Naive B cell (primary cell): ENCODE results near the gene BST1. TPM values are rescaled to one million over a fixed set of nuclear protein-coding genes. Genes with fewer than 3 reads are reported as not detected.

Experiments used
- ATAC-seq, 2 donors: fragments of 150-1000 bp; cut with Tn5 transposase; 2 replicates each; pipeline ENCODE4 v1.10.0; 2021; ENCODE audit warnings: low read depth in 2 of 2, mild to moderate bottlenecking in 2 of 2, moderate library complexity in 2 of 2
- DNase-seq: peaks from one replicate; pipeline ENCODE4 v3.0.0; 2022
- H3K27ac Mint-ChIP-seq, 6 donors: one replicate each; pipeline ENCODE4 v1.8.0; 2020 to 2022; ENCODE audit warnings: mild to moderate bottlenecking in 6 of 6, mixed read lengths in 6 of 6, moderate library complexity in 5 of 6, inconsistent platforms in 2 of 6
- H3K27me3 Mint-ChIP-seq, 3 donors: one replicate each; pipeline ENCODE4 v1.8.0; 2021 to 2022; ENCODE audit warnings: mixed read lengths in 3 of 3, mild to moderate bottlenecking in 1 of 3
- H3K36me3 Mint-ChIP-seq, 2 donors: one replicate each; pipeline ENCODE4 v1.8.0; 2020 to 2022; ENCODE audit warnings: mixed read lengths in 2 of 2, inconsistent platforms in 1 of 2, mild to moderate bottlenecking in 1 of 2
- H3K4me1 Mint-ChIP-seq, 3 donors: one replicate each; pipeline ENCODE4 v1.8.0; 2020 to 2022; ENCODE audit warnings: mixed read lengths in 3 of 3, inconsistent platforms in 1 of 3, mild to moderate bottlenecking in 1 of 3, moderate library complexity in 1 of 3
- H3K4me3 Mint-ChIP-seq, 8 donors: one replicate each; pipeline ENCODE4 v1.8.0; 2020 to 2022; ENCODE audit warnings: mild to moderate bottlenecking in 8 of 8, mixed read lengths in 8 of 8, moderate library complexity in 8 of 8, inconsistent platforms in 2 of 8
- H3K9me3 Mint-ChIP-seq, 7 donors: one replicate each; pipeline ENCODE4 v1.8.0; 2020 to 2022; ENCODE audit warnings: mixed read lengths in 7 of 7, mild to moderate bottlenecking in 5 of 7, inconsistent platforms in 2 of 7, moderate library complexity in 1 of 7
- polyA plus RNA-seq, 6 donors: library from polyadenylated mRNA; unstranded; fragments of 300-500 nt; fragmentation: Illumina TruSeq; gene quantifications; one replicate each; pipeline ENCODE4 v1.2.3, GENCODE V29; 2021; ENCODE audit warnings: low read depth in 6 of 6

BST1 gene
- polyA plus RNA-seq, 6 donors from 2014 or later: 0.29 to 2.4 (median 0.46) TPM

- no peaks in the 10 kb centered on the region for H3K36me3 Mint-ChIP-seq
- peaks cover 0 to 7% (median 0%) of the 10 kb centered on the region in 3 donors for H3K27me3 Mint-ChIP-seq
- peaks cover 0 to 4% (median 0%) of the 10 kb centered on the region in 7 donors for H3K9me3 Mint-ChIP-seq
- peaks cover 19 to 29% (median 23%) of the 10 kb centered on the region in 3 donors for H3K4me1 Mint-ChIP-seq
- ATAC-seq: no peak
- H3K4me3 Mint-ChIP-seq: no peak overlapping the region
- H3K27ac Mint-ChIP-seq: peak overlapping the region in 2 of 6 donors; percentile 40 to 45
- no peak for DNase-seq
These were observed 66.3 kb downstream of the BST1 start for GRCh38 chr4:15769202-15769601.

- Mint-ChIP-seq H3K36me3 (no peaks in the 10 kb centered on the region), H3K4me3 (no peak overlapping the region), H3K27me3 (peaks cover 0 to 7% (median 0%) of the 10 kb centered on the region in 3 donors), H3K4me1 (peaks cover 7 to 15% (median 7%) of the 10 kb centered on the region in 3 donors), H3K27ac (peak overlapping the region in 1 of 6 donors; percentile 12), H3K9me3 (no peaks in the 10 kb centered on the region)
- ATAC-seq: no peak
- DNase-seq: no peak
These were observed 68.6 kb downstream of the BST1 start for GRCh38 chr4:15771216-15772058.

DNA sequence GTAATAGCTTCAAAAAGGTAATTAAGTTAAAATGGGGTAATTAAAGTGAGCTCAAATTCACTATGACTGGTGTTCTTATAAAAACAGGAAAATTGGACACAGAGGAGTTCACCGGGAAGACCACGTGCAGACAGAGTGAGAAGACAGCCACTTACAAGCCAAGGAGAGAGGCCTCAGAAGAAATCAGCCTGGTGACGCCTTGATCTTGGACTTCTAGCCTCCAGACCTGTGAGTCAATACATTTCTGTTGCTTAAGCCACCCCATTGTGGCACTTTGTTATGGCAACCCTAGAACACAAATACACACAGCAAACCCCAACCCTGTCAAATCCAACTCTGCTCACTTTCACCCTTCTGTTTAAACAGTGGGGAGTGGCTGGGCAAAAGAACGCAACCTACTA lies 71.2 kb downstream of the BST1 start:
- DNase-seq: no peak
- Mint-ChIP-seq H3K4me3 (no peak overlapping the region), H3K36me3 (no peaks in the 10 kb centered on the region), H3K4me1 (peaks cover 20 to 30% (median 21%) of the 10 kb centered on the region in 3 donors), H3K27me3 (peaks cover 0 to 7% (median 0%) of the 10 kb centered on the region in 3 donors), H3K27ac (no peak overlapping the region), H3K9me3 (no peaks in the 10 kb centered on the region)
- ATAC-seq: no peak

DNA sequence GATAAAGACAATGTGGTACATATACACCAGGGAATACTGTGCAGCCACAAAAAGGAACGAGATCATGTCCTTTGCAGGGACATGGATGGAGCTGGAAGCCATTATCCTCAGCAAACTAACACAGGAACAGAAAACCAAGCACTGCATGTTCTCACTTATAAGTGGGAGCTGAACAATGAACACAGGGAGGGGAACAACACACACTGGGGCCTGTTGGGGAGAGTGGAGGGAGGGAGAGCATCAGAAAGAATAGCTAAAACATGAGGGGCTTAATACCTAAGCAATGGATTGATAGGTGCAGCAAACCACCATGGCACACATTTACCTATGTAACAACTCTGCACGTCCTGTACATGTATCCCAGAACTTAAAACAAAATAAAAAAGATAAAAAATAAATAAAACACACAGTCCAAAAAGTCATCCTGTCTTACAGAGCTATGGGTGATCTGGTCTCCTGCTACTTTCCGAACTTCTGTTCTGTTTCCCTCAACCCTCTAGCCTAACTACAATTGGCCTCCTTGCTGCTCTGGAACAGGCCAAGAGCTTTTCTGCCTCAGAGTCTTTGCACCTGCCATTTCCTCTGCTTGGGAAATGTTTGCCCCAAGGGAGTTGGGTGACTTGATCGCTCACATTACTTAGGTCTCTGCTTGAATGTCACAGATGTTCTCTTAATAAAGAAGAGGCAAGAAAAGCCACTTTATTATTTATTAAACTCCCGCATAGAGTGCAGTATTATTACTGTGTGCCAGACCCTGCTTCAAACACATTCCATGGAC lies 74.2 kb downstream of the BST1 start:
- Mint-ChIP-seq H3K4me3 (peak overlapping the region in 6 of 8 donors; percentile 84 to 96 (median 93)), H3K4me1 (peaks cover 28 to 49% (median 49%) of the 10 kb centered on the region in 3 donors), H3K36me3 (peaks cover 0 to 7% of the 10 kb centered on the region in 2 donors), H3K9me3 (no peaks in the 10 kb centered on the region), H3K27ac (peak overlapping the region in 4 of 6 donors; percentile 55 to 83 (median 59)), H3K27me3 (peaks cover 0 to 7% (median 0%) of the 10 kb centered on the region in 3 donors)
- DNase-seq (peak; percentile 25), ATAC-seq (peak in 1 of 2 donors; percentile 19)

- Mint-ChIP-seq H3K4me3 (peak overlapping the region; percentile 84 to 98 (median 96)), H3K36me3 (peaks cover 0 to 8% of the 10 kb centered on the region in 2 donors), H3K27me3 (no peaks in the 10 kb centered on the region), H3K9me3 (no peaks in the 10 kb centered on the region), H3K27ac (peak overlapping the region in 5 of 6 donors; percentile 46 to 90 (median 55)), H3K4me1 (peaks cover 35 to 56% (median 52%) of the 10 kb centered on the region in 3 donors)
- no peak for ATAC-seq
- no peak for DNase-seq
These were observed 74.9 kb downstream of the BST1 start for GRCh38 chr4:15777697-15778288.

GRCh38 chr4:15778289-15779241 lies 75.7 kb downstream of the BST1 start, which contains the start of gene CD38:
CD38 (plus strand) TSS chr4:15778328; CDS start chr4:15778415, 87 bp downstream.
- no peaks in the 10 kb centered on the region for H3K9me3 Mint-ChIP-seq
- H3K4me1 Mint-ChIP-seq: peaks cover 42 to 63% (median 55%) of the 10 kb centered on the region in 3 donors
- ATAC-seq (peak; percentile 65 to 72), DNase-seq (peak; percentile 58)
- peaks cover 0 to 8% of the 10 kb centered on the region in 2 donors for H3K36me3 Mint-ChIP-seq
- H3K27me3 Mint-ChIP-seq: no peaks in the 10 kb centered on the region
- peak within 1 kb of the TSS; percentile 84 to 98 (median 96) for H3K4me3 Mint-ChIP-seq
- H3K27ac Mint-ChIP-seq: peak within 1 kb of the TSS; percentile 53 to 91 (median 65)

DNA sequence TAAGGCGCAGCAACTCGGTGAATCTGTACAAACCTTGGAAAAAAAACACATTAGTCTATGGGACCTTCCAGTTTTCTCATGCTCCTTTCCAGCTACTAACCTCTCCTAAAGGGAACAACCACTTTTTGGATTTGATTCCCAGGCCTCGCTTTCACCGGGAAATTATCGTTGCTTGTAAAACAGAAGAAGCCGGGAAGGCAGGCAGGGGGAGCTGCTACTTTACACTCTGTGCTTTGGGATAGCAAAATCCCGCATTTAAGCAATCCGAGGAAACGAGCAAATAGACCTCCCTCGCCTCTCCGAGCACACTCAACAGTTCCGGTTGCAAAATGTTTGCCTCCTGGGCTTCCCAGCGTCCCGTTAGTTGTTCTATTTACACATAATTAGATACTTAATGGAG lies 76.4 kb downstream of the BST1 start:
- Mint-ChIP-seq H3K36me3 (peaks cover 0 to 8% of the 10 kb centered on the region in 2 donors), H3K27me3 (no peaks in the 10 kb centered on the region)
- DNase-seq: no peak

DNA sequence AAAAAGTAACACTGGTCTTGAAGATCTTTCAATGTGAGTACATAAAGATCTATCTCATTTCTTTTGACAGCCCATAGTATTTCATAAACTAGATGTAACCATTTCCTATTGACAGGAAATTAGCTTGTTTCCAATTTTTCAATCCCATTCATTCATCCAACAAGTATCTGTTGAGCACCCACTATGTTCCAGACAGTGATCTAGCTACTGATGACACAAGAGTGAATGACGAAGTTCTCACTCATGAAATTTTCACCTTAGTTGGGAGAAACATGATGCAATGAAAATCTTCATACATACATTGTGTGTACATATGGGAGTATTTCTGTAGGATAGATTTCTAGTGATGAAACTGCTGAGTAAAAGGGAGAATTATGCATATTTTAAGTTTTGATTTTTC lies 76.9 kb downstream of the BST1 start:
- DNase-seq (no peak), ATAC-seq (no peak)
- peaks cover 55 to 76% (median 68%) of the 10 kb centered on the region in 3 donors for H3K4me1 Mint-ChIP-seq
- peak overlapping the region in 5 of 6 donors; percentile 55 to 91 (median 76) for H3K27ac Mint-ChIP-seq
- no peaks in the 10 kb centered on the region for H3K27me3 Mint-ChIP-seq
- peak overlapping the region; percentile 84 to 98 (median 96) for H3K4me3 Mint-ChIP-seq
- peaks cover 0 to 8% of the 10 kb centered on the region in 2 donors for H3K36me3 Mint-ChIP-seq
- peaks cover 0 to under 1% (median 0%) of the 10 kb centered on the region in 7 donors for H3K9me3 Mint-ChIP-seq

More for the DNA sequence above, 76.4 kb downstream of the BST1 start:
- ATAC-seq: no peak
- peaks cover 50 to 71% (median 63%) of the 10 kb centered on the region in 3 donors for H3K4me1 Mint-ChIP-seq
- peak overlapping the region; percentile 84 to 98 (median 96) for H3K4me3 Mint-ChIP-seq
- no peaks in the 10 kb centered on the region for H3K9me3 Mint-ChIP-seq
- peak overlapping the region in 5 of 6 donors; percentile 55 to 91 (median 76) for H3K27ac Mint-ChIP-seq

DNA sequence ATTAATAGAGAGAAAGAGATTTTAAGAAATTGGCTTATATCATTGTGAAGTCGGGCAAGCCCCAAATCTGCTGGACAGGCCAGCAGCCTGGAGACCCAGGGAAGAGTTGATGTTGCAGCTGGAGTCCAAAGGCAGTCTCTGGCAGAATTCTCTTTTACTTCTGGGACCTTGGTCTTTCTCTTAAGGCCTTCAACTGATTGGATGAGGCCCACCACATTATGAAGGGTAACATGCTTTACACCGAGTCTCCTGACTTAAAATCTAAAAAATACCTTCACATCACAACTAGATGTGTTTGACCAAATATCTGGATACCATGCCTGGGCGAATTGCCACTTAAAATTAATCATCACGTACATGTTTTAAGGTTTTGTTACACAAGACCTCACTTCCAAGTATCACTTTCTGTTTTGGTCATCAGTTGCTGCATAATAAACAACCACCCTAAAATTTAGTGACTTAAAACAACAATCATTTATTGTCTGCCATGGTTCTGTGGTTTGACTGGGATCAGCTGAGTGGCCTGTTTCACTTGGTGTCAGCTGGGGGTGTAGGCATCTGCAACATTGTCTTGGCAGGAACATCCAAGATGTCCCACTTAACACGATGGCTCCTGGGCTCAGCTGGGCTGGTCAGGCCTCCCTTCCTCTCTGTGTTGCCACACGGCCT lies 78.7 kb downstream of the BST1 start:
- no peaks in the 10 kb centered on the region for H3K27me3 Mint-ChIP-seq
- H3K4me3 Mint-ChIP-seq: peak overlapping the region in 7 of 8 donors; percentile 40 to 96 (median 65)
- H3K27ac Mint-ChIP-seq: peak overlapping the region in 3 of 6 donors; percentile 52 to 89 (median 83)
- ATAC-seq: no peak
- H3K36me3 Mint-ChIP-seq: peaks cover 0 to 12% of the 10 kb centered on the region in 2 donors
- peaks cover 66 to 88% (median 77%) of the 10 kb centered on the region in 3 donors for H3K4me1 Mint-ChIP-seq
- DNase-seq: no peak
- H3K9me3 Mint-ChIP-seq: peaks cover 0 to 13% (median 7%) of the 10 kb centered on the region in 7 donors
